CD4-positive, alpha-beta T cell treated with Interleukin-2 at 100 ng/mL for 4 hours (primary cell): ENCODE results near the gene PSMC5.
"Not testable (repeated sequence)": the region's sequence is repeated elsewhere in the genome, so short reads cannot be mapped to it uniquely, and the experiment has no call there.

ENCODE experiments used
- DNase-seq: peaks from one replicate; pipeline ENCODE4 v3.0.0-alpha.2; 2020; ENCODE audit warnings: low spot score

The PSMC5 gene

GRCh38 chr17:63871646-63872365 is 44.6 kb downstream of the PSMC5 start:
- DNase-seq: not testable (repeated sequence)

GRCh38 chr17:63873577-63873976 is 46.3 kb downstream of the PSMC5 start, which contains the start of gene CSH2:
CSH2 (minus strand) TSS chr17:63873677; CDS start chr17:63873614, 63 bp downstream.
- not testable (repeated sequence) for DNase-seq

- not testable (repeated sequence) for DNase-seq
These were observed 46.9 kb downstream of the PSMC5 start for GRCh38 chr17:63874061-63874626.

GRCh38 chr17:63874693-63875092 is 47.5 kb downstream of the PSMC5 start:
- DNase-seq: not testable (repeated sequence)

GRCh38 chr17:63878413-63878812 is 51.2 kb downstream of the PSMC5 start:
- not testable (repeated sequence) for DNase-seq

- DNase-seq: no peak
These were observed 53.5 kb downstream of the PSMC5 start for GRCh38 chr17:63880706-63881105.

GRCh38 chr17:63881337-63881736 is 54.1 kb downstream of the PSMC5 start:
- not testable (repeated sequence) for DNase-seq
